Measurements from ENCODE around the gene KRTAP12-2.

KRTAP12-2 gene

DNA sequence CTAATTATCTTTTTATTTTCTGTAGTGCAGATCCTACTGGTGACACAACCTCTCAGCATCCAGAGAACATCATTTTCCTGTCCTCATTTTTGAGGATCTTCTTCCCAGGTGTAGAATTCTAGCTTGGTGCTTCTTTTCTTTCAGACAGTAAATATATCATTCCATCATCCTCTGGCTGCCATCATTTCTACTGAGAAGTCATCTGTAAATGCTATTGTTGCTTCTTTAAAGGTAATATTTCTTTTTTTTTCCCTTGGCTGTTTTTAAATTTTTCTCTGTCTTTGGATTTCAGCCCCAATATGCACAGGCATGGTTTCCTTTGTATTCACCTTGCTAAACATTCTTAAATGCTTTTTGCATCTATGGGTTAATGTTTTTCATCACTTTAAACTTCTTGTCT is 43.2 kb downstream of the KRTAP12-2 start:
- no peak for FAIRE-seq

DNA sequence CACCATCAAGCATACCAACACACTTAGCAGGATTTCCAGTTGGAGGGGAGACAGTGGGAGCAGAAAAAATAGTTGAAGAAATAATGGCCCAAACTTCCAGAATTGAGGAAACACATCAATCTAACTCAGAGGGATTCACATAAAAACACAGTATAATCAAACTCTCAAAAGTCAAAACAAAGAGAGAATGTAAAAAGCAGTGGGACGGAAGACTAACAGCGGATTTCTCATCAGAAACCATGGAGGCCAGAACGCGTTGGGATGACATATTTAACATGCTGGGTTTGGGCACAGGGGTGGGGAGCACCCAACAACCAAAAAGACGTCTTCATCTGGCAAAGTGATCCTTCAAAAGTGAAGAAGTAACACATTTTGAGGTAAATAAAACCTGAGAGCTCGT is 46.8 kb downstream of the KRTAP12-2 start:
- no peak for FAIRE-seq

DNA sequence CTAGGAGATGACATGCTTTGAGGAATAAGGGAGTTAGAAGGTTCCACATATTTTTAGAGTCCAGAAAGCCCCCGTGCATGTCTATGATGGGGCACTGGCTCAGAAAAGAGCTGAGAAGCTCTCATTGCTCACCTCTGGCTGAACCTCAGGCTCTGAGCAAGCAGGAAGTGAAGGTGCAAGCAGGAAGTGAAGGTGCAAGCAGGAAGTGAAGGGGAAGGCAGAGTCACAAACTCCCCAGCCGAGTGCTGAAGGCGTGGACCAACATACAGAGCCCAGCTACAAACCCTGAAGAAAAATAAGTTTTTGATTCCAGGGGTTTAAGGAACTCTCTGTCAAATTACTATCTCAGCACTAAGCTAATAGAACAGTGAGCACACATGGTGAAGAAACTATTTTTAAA is 47.8 kb downstream of the KRTAP12-2 start:
- FAIRE-seq = no peak

DNA sequence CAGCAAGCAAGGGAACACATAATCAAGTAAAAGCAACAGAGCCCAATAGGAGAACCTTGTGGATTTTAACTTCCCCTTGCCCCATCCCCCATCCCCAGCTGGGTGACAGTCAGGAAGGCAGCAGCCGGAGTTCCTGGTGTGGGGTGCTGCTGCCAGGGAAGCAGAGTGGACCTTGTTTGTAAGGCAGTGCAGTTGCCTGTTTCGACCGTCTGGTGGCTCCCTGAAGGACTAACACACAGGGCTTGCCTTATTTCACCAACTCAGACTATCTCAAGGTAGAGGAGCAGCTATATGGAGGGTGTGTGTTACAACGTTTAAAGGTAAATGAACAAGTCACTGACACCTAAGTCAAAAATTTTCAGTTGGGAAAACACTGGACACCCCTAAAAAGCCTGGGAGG is 48.2 kb downstream of the KRTAP12-2 start:
- no peak for FAIRE-seq

DNA sequence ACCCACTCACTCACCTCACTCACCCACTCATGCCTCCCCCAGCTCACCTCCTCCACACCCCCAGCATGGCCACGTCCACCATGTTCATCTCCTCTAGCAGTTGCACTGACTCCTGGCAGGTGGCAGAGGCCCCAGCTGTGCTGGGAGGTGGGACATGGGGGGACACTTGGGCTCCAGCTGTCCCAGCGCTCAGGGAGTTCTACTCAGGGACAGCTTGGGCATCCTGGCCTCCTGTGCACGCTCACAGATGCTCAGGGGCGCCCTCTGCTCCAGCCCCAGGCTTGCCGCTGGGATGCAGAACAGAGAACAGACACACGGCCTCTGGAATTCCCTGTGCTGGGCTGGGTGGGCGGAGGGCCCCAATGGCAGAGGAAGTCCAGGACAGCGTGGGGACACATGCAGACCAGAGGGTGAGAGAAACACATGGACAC is 49.6 kb downstream of the KRTAP12-2 start:
- FAIRE-seq = no peak

DNA sequence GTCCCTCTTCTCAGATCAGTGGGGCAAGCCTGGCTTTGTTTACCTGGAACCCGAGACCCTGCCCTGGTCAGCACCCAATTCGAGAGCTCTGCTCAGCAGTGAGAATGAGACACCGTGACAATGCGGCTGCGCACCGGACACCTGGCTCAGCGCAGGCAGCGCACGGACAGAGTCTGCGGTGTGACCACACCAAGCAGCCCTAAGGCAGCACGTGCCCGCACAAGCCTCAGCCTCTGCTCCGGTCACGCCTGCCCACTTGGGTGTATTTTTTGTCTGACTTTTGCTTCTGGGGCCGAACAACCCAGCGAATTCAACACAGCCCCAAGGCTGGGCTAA is 50.2 kb downstream of the KRTAP12-2 start:
- no peak for FAIRE-seq
